SK-N-SH treated with all-trans-retinoic acid at 6 μM for 48 hours (cell line): ENCODE data around the gene ARF4.

ENCODE experiments used
- ARNTL ChIP-seq: fragments of 450-650 bp; formaldehyde crosslinking; IDR thresholded peaks from 2 replicates; pipeline ENCODE4 v1.5.0; 2020; ENCODE audit warnings: low read depth, mild to moderate bottlenecking, moderate library complexity, borderline replicate concordance
- CREB5 ChIP-seq: fragments of 250-450 bp; sonication (Bioruptor Pico); IDR thresholded peaks from 2 replicates; pipeline ENCODE4 v1.5.1; 2020; ENCODE audit warnings: low read depth, mild to moderate bottlenecking, moderate library complexity
- CSDC2 ChIP-seq: fragments of 250-450 bp; sonication (Bioruptor Pico); IDR thresholded peaks from 2 replicates; pipeline ENCODE4 v1.5.0; 2020; ENCODE audit warnings: mild to moderate bottlenecking, moderate library complexity
- CSRNP3 ChIP-seq: fragments of 250-450 bp; sonication (Bioruptor Pico); IDR thresholded peaks from 2 replicates; pipeline ENCODE4 v1.5.1; 2021; ENCODE audit warnings: mild to moderate bottlenecking, moderate library complexity
- ESRRG ChIP-seq: fragments of 250-450 bp; sonication (Bioruptor Pico); IDR thresholded peaks from 2 replicates; pipeline ENCODE4 v1.6.1; 2021; ENCODE audit warnings: mild to moderate bottlenecking
- GLIS3 ChIP-seq: fragments of 250-450 bp; sonication (Bioruptor Pico); IDR thresholded peaks from 2 replicates; pipeline ENCODE4 v1.5.0; 2020; ENCODE audit warnings: mild to moderate bottlenecking, moderate library complexity
- OSR1 ChIP-seq: fragments of 250-450 bp; sonication (Bioruptor Pico); IDR thresholded peaks from 2 replicates; pipeline ENCODE4 v1.8.0; 2022; ENCODE audit warnings: moderate library complexity, mild to moderate bottlenecking, inconsistent platforms
- PATZ1 ChIP-seq: fragments of 250-450 bp; sonication (Bioruptor Pico); IDR thresholded peaks from 2 replicates; pipeline ENCODE4 v1.8.0; 2020; ENCODE audit warnings: mild to moderate bottlenecking, moderate library complexity, borderline replicate concordance
- RARB ChIP-seq: fragments of 250-450 bp; sonication (Bioruptor Pico); IDR thresholded peaks from 2 replicates; pipeline ENCODE4 v1.8.0; 2021; ENCODE audit warnings: mild to moderate bottlenecking, moderate library complexity
- TCF4 ChIP-seq: fragments of 250-450 bp; sonication (Bioruptor Pico); IDR thresholded peaks from 2 replicates; pipeline ENCODE4 v1.8.0; 2021; ENCODE audit warnings: mild to moderate bottlenecking, moderate library complexity, borderline replicate concordance
- TOX ChIP-seq: fragments of 250-450 bp; sonication (Bioruptor Pico); IDR thresholded peaks from 2 replicates; pipeline ENCODE4 v1.8.0; 2021; ENCODE audit warnings: mild to moderate bottlenecking, moderate library complexity, borderline replicate concordance
- TSHZ2 ChIP-seq: fragments of 250-450 bp; sonication (Bioruptor Pico); IDR thresholded peaks from 2 replicates; pipeline ENCODE4 v1.5.0; 2020; ENCODE audit warnings: mild to moderate bottlenecking, moderate library complexity
- ZFP3 ChIP-seq: fragments of 250-450 bp; sonication (Bioruptor Pico); IDR thresholded peaks from 2 replicates; pipeline ENCODE4 v1.5.0; 2020; ENCODE audit warnings: mild to moderate bottlenecking, moderate library complexity

- TF ChIP-seq CSDC2 (CRISPR knock-in tag) (no peak), GLIS3 (CRISPR knock-in tag) (no peak), ZFP3 (no peak), OSR1 (no peak), TOX (CRISPR knock-in tag) (no peak), CREB5 (no peak), CSRNP3 (CRISPR knock-in tag) (no peak), TCF4 (CRISPR knock-in tag) (no peak), ESRRG (CRISPR knock-in tag) (no peak), ARNTL (CRISPR knock-in tag) (no peak), PATZ1 (CRISPR knock-in tag) (no peak), RARB (CRISPR knock-in tag) (no peak), TSHZ2 (CRISPR knock-in tag) (no peak)
Observed at GRCh38 chr3:57592306-57592705, 4.8 kb downstream of the ARF4 start.
